Omental fat pad (tissue), 4 donors: Measurements from ENCODE around the gene MAP3K9. TPM values are rescaled to one million over a fixed set of nuclear protein-coding genes. Genes with fewer than 3 reads are reported as not detected.
A peak's percentile ranks its signal among the peaks of the same experiment; 100 is the strongest.

Source experiments
- ATAC-seq: fragments of 150-250 bp; one replicate; pipeline ENCODE4 v1.9.1; 2016; ENCODE audit warnings: mild to moderate bottlenecking, moderate library complexity; ENCODE audit not compliant: low FRiP score
- DNase-seq: peaks from one replicate; pipeline ENCODE4 v3.0.0-alpha.2; 2019; ENCODE audit warnings: low spot score
- CTCF ChIP-seq, 3 donors: fragments of 450-650 bp; IDR thresholded peaks; one replicate each; pipeline ENCODE4 v1.5.1; 2016 to 2017; ENCODE audit warnings: antibody characterized with exemption in 3 of 3, mild to moderate bottlenecking in 3 of 3, moderate library complexity in 2 of 3
- total RNA-seq, 4 donors: library from RNA; depleted of rRNA; stranded (reverse); fragments of >200 nt; gene quantifications; one replicate each; pipeline ENCODE4 v1.1.0, GENCODE V29; 2016

The MAP3K9 gene
- total RNA-seq, 4 donors from 2014 or later: 0.32 to 5.8 (median 1.1) TPM

- TF ChIP-seq CTCF (IDR thresholded peaks at IDR 0.05): no peak
- no peak for DNase-seq
- ATAC-seq: no peak
These were observed 33.1 kb downstream of the MAP3K9 start for GRCh38 chr14:70776197-70776596.

- ATAC-seq: no peak
- DNase-seq: no peak
- TF ChIP-seq CTCF (IDR thresholded peaks at IDR 0.05): no peak
These were observed 36.0 kb downstream of the MAP3K9 start for GRCh38 chr14:70773182-70773862.

- no peak for TF ChIP-seq CTCF (IDR thresholded peaks at IDR 0.05)
- no peak for DNase-seq
- ATAC-seq: no peak
These were observed 37.5 kb downstream of the MAP3K9 start for GRCh38 chr14:70771781-70772212.

GRCh38 chr14:70770490-70770889 lies 38.8 kb downstream of the MAP3K9 start:
- no peak for TF ChIP-seq CTCF (IDR thresholded peaks at IDR 0.05)
- ATAC-seq (no peak), DNase-seq (no peak)

- TF ChIP-seq CTCF (IDR thresholded peaks at IDR 0.05): no peak
These were observed 49.9 kb downstream of the MAP3K9 start for GRCh38 chr14:70759398-70759797.

GRCh38 chr14:70755655-70756054 lies 53.7 kb downstream of the MAP3K9 start:
- no peak for DNase-seq
- no peak for TF ChIP-seq CTCF (IDR thresholded peaks at IDR 0.05)
- no peak for ATAC-seq

More at GRCh38 chr14:70759398-70759797, 49.9 kb downstream of the MAP3K9 start:
- DNase-seq (no peak), ATAC-seq (no peak)

- ATAC-seq (peak; percentile 54), DNase-seq (no peak)
- TF ChIP-seq CTCF (IDR thresholded peaks at IDR 0.05): no peak
These were observed 54.3 kb downstream of the MAP3K9 start for GRCh38 chr14:70754991-70755390.
